ENCODE data around the gene HOXA3.

Gene HOXA3

GRCh38 chr7:27171325-27171636, 18.9 kb upstream of the HOXA3 start:
- DNase-seq: no peak
- in situ Hi-C loops (cut with MboI; ENCODE audit: low pct_unique_long_range_greater_than_20kb, low sequenced_read_pairs): loop anchor here (25.0 kb wide), 1 partner anchor 1309 kb away; no protein-coding TSS in a partner anchor

GRCh38 chr7:27170426-27171324, 18.3 kb upstream of the HOXA3 start:
- DNase-seq: peak; percentile 30
- in situ Hi-C loops (cut with MboI; ENCODE audit: low pct_unique_long_range_greater_than_20kb, low sequenced_read_pairs): loop anchor here (25.0 kb wide), 1 partner anchor 1308 kb away; no protein-coding TSS in a partner anchor

- in situ Hi-C loops (cut with MboI; ENCODE audit: low pct_unique_long_range_greater_than_20kb, low sequenced_read_pairs): loop anchor here (25.0 kb wide), 1 partner anchor 1308 kb away; no protein-coding TSS in a partner anchor
Measured at GRCh38 chr7:27169658-27170425, 17.5 kb upstream of the HOXA3 start.

GRCh38 chr7:27168265-27168947, 16.0 kb upstream of the HOXA3 start:
- in situ Hi-C loops (cut with MboI; ENCODE audit: low pct_unique_long_range_greater_than_20kb, low sequenced_read_pairs): loop anchor here (25.0 kb wide), 1 partner anchor 1306 kb away; no protein-coding TSS in a partner anchor
- DNase-seq: peak; percentile 86

More at GRCh38 chr7:27169658-27170425, 17.5 kb upstream of the HOXA3 start:
- DNase-seq: peak; percentile 71

GRCh38 chr7:27167916-27168264, 15.5 kb upstream of the HOXA3 start:
- no peak for DNase-seq
- in situ Hi-C loops (cut with MboI; ENCODE audit: low pct_unique_long_range_greater_than_20kb, low sequenced_read_pairs): loop anchor here (25.0 kb wide), 1 partner anchor 1306 kb away; no protein-coding TSS in a partner anchor

GRCh38 chr7:27166531-27167505, 14.4 kb upstream of the HOXA3 start:
- in situ Hi-C loops (cut with MboI; ENCODE audit: low pct_unique_long_range_greater_than_20kb, low sequenced_read_pairs): loop anchor here (25.0 kb wide), 1 partner anchor 1305 kb away; no protein-coding TSS in a partner anchor
- peak; percentile 86 for DNase-seq

GRCh38 chr7:27165996-27166530, 13.7 kb upstream of the HOXA3 start:
- in situ Hi-C loops (cut with MboI; ENCODE audit: low pct_unique_long_range_greater_than_20kb, low sequenced_read_pairs): loop anchor here (25.0 kb wide), 1 partner anchor 1304 kb away; no protein-coding TSS in a partner anchor
- no peak for DNase-seq

GRCh38 chr7:27165089-27165995, 13.0 kb upstream of the HOXA3 start, which contains the start of gene HOXA9:
HOXA9 (minus strand) TSS chr7:27165537; CDS start chr7:27165457, 80 bp downstream.
- in situ Hi-C loops (cut with MboI; ENCODE audit: low pct_unique_long_range_greater_than_20kb, low sequenced_read_pairs): loop anchor here (25.0 kb wide), 1 partner anchor 1303 kb away; no protein-coding TSS in a partner anchor
- peak; percentile 92 for DNase-seq

- DNase-seq: peak; percentile 74
- in situ Hi-C loops (cut with MboI; ENCODE audit: low pct_unique_long_range_greater_than_20kb, low sequenced_read_pairs): loop anchor here (25.0 kb wide), 1 partner anchor 1302 kb away; no protein-coding TSS in a partner anchor
Measured at GRCh38 chr7:27164367-27165088, 12.1 kb upstream of the HOXA3 start.

- DNase-seq: no peak
- in situ Hi-C loops (cut with MboI; ENCODE audit: low pct_unique_long_range_greater_than_20kb, low sequenced_read_pairs): loop anchor here (25.0 kb wide), 1 partner anchor 1302 kb away; no protein-coding TSS in a partner anchor
Measured at GRCh38 chr7:27164045-27164366, 11.6 kb upstream of the HOXA3 start.

GRCh38 chr7:27163288-27164044, 11.1 kb upstream of the HOXA3 start:
- in situ Hi-C loops (cut with MboI; ENCODE audit: low pct_unique_long_range_greater_than_20kb, low sequenced_read_pairs): loop anchor here (25.0 kb wide), 1 partner anchor 1301 kb away; no protein-coding TSS in a partner anchor
- peak; percentile 45 for DNase-seq

- in situ Hi-C loops (cut with MboI; ENCODE audit: low pct_unique_long_range_greater_than_20kb, low sequenced_read_pairs): loop anchor here (25.0 kb wide), 1 partner anchor 1300 kb away; no protein-coding TSS in a partner anchor
- peak; percentile 15 for DNase-seq
Measured at GRCh38 chr7:27162561-27163287, 10.3 kb upstream of the HOXA3 start.

GRCh38 chr7:27161721-27162560, 9.6 kb upstream of the HOXA3 start:
- in situ Hi-C loops (cut with MboI; ENCODE audit: low pct_unique_long_range_greater_than_20kb, low sequenced_read_pairs): loop anchor here (25.0 kb wide), 1 partner anchor 1300 kb away; no protein-coding TSS in a partner anchor
- DNase-seq: peak; percentile 61

All from KBM-7 (cell line).